Measurements from ENCODE around the gene ZNF225. TPM values are rescaled to one million over a fixed set of nuclear protein-coding genes. Genes with fewer than 3 reads are reported as not detected.
"Not testable (repeated sequence)": the region's sequence is repeated elsewhere in the genome, so short reads cannot be mapped to it uniquely, and the experiment has no call there.

The ZNF225 gene
- total RNA-seq, 1 donor: 6.2 TPM

DNA sequence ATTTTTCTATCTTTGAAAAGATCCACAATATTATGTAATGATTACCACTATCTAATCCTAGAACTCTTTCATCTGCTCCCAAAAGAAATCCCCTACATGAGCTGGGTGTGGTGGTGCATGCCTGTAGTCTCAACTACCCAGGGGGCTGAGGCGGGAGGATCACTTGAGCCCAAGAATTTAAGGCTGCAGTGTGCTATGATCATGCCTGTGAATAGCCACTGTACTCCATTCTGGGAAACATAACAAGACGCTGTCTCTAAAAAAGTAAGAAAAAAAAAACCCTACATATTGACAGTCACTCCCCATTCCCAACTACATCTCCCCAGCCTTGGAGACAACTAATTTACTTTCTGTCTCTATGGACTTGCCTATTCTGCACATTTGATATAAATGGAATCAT is 50.6 kb downstream of the ZNF225 start:
- Histone ChIP-seq H3K4me3 (ENCODE audit: insufficient read depth, low read length) (no peak overlapping the region), H4K20me1 (ENCODE audit: insufficient read depth, low read length) (no peaks in the 10 kb centered on the region), H3K9me3 (ENCODE audit: low read depth, low read length) (no peaks in the 10 kb centered on the region), H3K79me2 (ENCODE audit: insufficient read depth, low read length) (peaks cover 31% of the 10 kb centered on the region), H2AFZ (ENCODE audit: low read length) (no peak overlapping the region), H3K36me3 (ENCODE audit: insufficient read depth, low read length) (peaks cover 19% of the 10 kb centered on the region), H3K27me3 (ENCODE audit: insufficient read depth, low read length) (no peaks in the 10 kb centered on the region), H3K27ac (ENCODE audit: low read depth, low read length) (no peak overlapping the region), H3K4me2 (ENCODE audit: insufficient read depth, low read length) (no peak overlapping the region), H3K4me1 (ENCODE audit: insufficient read depth, low read length) (peaks cover 12% of the 10 kb centered on the region)
- no peak for DNase-seq (ENCODE audit: insufficient read length, low spot score, missing footprints)
- TF ChIP-seq, protein P1, sequence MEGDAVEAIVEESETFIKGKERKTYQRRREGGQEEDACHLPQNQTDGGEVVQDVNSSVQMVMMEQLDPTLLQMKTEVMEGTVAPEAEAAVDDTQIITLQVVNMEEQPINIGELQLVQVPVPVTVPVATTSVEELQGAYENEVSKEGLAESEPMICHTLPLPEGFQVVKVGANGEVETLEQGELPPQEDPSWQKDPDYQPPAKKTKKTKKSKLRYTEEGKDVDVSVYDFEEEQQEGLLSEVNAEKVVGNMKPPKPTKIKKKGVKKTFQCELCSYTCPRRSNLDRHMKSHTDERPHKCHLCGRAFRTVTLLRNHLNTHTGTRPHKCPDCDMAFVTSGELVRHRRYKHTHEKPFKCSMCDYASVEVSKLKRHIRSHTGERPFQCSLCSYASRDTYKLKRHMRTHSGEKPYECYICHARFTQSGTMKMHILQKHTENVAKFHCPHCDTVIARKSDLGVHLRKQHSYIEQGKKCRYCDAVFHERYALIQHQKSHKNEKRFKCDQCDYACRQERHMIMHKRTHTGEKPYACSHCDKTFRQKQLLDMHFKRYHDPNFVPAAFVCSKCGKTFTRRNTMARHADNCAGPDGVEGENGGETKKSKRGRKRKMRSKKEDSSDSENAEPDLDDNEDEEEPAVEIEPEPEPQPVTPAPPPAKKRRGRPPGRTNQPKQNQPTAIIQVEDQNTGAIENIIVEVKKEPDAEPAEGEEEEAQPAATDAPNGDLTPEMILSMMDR (IDR thresholded peaks at IDR 0.05; ENCODE audit: extremely low read depth, low read depth, low read length): no peak

DNA sequence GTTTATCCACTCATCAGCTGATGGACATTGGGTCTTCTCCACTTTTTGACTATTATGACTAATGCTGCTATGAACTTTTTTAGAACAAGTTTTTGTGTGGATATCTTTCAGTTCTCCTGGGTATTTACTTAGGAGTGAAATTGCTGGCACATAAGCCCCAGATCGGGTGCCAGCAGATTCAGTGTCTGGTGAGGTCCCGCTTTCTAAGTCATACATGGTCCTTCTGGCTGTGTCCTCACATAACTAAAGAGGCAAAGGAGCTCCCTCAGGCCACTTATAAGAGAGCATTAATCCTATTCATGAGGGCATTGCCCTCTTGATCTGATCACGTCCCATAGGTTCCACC is 51.1 kb downstream of the ZNF225 start:
- Histone ChIP-seq H3K4me1 (ENCODE audit: insufficient read depth, low read length) (peaks cover 12% of the 10 kb centered on the region), H3K4me3 (ENCODE audit: insufficient read depth, low read length) (peak overlapping the region; percentile 74), H3K36me3 (ENCODE audit: insufficient read depth, low read length) (peaks cover 23% of the 10 kb centered on the region), H3K79me2 (ENCODE audit: insufficient read depth, low read length) (peaks cover 31% of the 10 kb centered on the region), H3K27ac (ENCODE audit: low read depth, low read length) (peak overlapping the region; percentile 92), H3K9me3 (ENCODE audit: low read depth, low read length) (no peaks in the 10 kb centered on the region), H4K20me1 (ENCODE audit: insufficient read depth, low read length) (no peaks in the 10 kb centered on the region), H3K27me3 (ENCODE audit: insufficient read depth, low read length) (no peaks in the 10 kb centered on the region), H2AFZ (ENCODE audit: low read length) (peak overlapping the region; percentile 95), H3K4me2 (ENCODE audit: insufficient read depth, low read length) (peak overlapping the region; percentile 93)
- no peak for DNase-seq (ENCODE audit: insufficient read length, low spot score, missing footprints)
- TF ChIP-seq, protein P1 (IDR thresholded peaks at IDR 0.05; ENCODE audit: extremely low read depth, low read depth, low read length): no peak

DNA sequence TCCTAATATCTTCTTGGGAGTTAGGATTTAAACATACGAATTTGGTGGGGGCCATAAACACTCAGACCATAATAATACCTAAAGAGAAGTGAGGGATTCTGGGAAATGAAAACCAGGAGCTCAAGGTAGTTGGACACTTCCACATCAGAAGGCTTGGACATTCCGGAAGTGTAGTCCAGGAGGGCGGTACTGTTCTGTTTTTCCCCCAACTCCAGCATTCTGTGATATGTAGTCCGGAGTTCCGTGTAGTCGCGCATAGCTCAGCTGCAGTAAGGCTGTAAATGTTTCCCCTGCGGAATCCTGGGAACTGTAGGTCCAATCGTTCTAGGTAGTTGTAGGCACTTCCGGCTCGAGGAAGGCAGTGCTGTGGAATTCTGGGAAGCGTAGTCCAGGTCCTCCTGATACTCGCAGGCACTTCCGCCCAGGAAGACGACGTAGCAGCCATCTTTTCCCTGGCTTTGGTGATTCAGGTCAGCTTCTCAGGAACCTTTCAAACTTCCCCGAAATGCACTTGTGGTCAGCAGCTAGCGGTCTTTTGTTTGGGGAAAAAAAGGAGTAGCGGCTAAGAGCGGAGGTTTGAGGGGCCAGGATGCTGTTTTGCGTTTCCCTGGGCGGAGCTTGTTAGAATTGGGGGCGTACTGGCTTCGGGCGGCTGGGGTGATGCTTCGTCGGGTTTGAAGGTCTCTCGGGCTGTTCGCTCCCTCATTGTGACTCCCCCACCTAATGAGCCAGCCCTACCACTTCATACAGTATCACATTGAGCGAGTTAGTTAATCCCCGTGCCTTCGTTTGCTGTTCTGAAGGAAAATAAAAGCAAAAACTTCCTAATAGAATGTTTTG is 51.7 kb downstream of the ZNF225 start, which contains the start of gene ZNF226:
TSS of gene ZNF226 (plus strand) at position 428 of the 840 bp plus-strand sequence. CDS start 4,981 bp downstream, outside the sequence.
- H3K79me2 ChIP-seq (ENCODE audit: insufficient read depth, low read length): peaks cover 35% of the 10 kb centered on the region
- H3K4me2 ChIP-seq (ENCODE audit: insufficient read depth, low read length): peak within 1 kb of the TSS; percentile 93
- DNase-seq (ENCODE audit: insufficient read length, low spot score, missing footprints): peak; percentile 92

DNA sequence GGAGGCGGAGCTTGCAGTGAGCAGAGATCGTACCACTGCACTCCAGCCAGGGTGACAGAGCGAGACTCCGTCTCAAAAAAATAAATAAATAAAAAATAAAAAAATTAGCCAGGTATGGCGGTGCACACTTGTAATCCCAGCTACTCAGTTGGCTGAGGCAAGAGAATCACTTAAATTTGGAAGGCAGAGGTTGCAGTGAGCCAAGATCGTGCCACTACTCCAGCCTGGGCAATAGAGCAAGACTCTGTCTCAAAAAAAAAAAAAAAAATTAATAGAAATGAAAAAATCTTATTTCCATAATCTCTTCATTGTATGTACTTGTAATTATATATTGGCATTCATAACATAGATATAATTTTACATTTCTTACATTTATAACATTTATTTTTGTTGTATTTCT is 57.5 kb downstream of the ZNF225 start:
- not testable (repeated sequence) for H3K27me3 ChIP-seq (ENCODE audit: insufficient read depth, low read length); H2AFZ ChIP-seq (ENCODE audit: low read length); DNase-seq (ENCODE audit: insufficient read length, low spot score, missing footprints); H3K27ac ChIP-seq (ENCODE audit: low read depth, low read length); H4K20me1 ChIP-seq (ENCODE audit: insufficient read depth, low read length); H3K4me1 ChIP-seq (ENCODE audit: insufficient read depth, low read length); H3K4me3 ChIP-seq (ENCODE audit: insufficient read depth, low read length); H3K4me2 ChIP-seq (ENCODE audit: insufficient read depth, low read length)
- peaks cover 13% of the 10 kb centered on the region for H3K9me3 ChIP-seq (ENCODE audit: low read depth, low read length)
- H3K36me3 ChIP-seq (ENCODE audit: insufficient read depth, low read length): peaks cover 80% of the 10 kb centered on the region
- peaks cover 30% of the 10 kb centered on the region for H3K79me2 ChIP-seq (ENCODE audit: insufficient read depth, low read length)

More for the DNA sequence above, 51.7 kb downstream of the ZNF225 start, which contains the start of gene ZNF226:
- H3K4me3 ChIP-seq (ENCODE audit: insufficient read depth, low read length): peak within 1 kb of the TSS; percentile 74
- no peaks in the 10 kb centered on the region for H3K27me3 ChIP-seq (ENCODE audit: insufficient read depth, low read length)
- H3K27ac ChIP-seq (ENCODE audit: low read depth, low read length): peak within 1 kb of the TSS; percentile 92
- H3K9me3 ChIP-seq (ENCODE audit: low read depth, low read length): no peaks in the 10 kb centered on the region
- peak within 1 kb of the TSS; percentile 95 for H2AFZ ChIP-seq (ENCODE audit: low read length)
- H3K4me1 ChIP-seq (ENCODE audit: insufficient read depth, low read length): peaks cover 12% of the 10 kb centered on the region
- no peaks in the 10 kb centered on the region for H4K20me1 ChIP-seq (ENCODE audit: insufficient read depth, low read length)
- peaks cover 28% of the 10 kb centered on the region for H3K36me3 ChIP-seq (ENCODE audit: insufficient read depth, low read length)
- TF ChIP-seq, protein P1 (IDR thresholded peaks at IDR 0.05; ENCODE audit: extremely low read depth, low read depth, low read length): no peak
